Spleen (tissue), 11 donors: ENCODE data around the gene CDK5R1. TPM values are rescaled to one million over a fixed set of nuclear protein-coding genes. Genes with fewer than 3 reads are reported as not detected.

Experiments used
- DNase-seq: peaks from one replicate; pipeline ENCODE4 v3.0.0-alpha.2; 2020
- H3K27ac ChIP-seq, 8 donors: fragments of 200-600 bp; sonication (generic) in 7 of 8; 1 replicate in 4 of 8; 2 replicates in 4 of 8; pipeline versions ENCODE4 v1.5.0 to v1.8.0; 2016 to 2021; ENCODE audit warnings: inconsistent platforms in 4 of 8, mild to moderate bottlenecking in 4 of 8, moderate library complexity in 1 of 8
- H3K27me3 ChIP-seq, 7 donors: fragments of 200-600 bp; sonication (generic) in 6 of 7; replicated peaks in 1 of 7; 1 replicate in 4 of 7; 2 replicates in 3 of 7; pipeline versions ENCODE4 v1.5.0 to v1.8.0; 2016 to 2021; ENCODE audit warnings: inconsistent platforms in 3 of 7, mild to moderate bottlenecking in 1 of 7
- H3K36me3 ChIP-seq, 6 donors: fragments of 200-600 bp; sonication (generic) in 5 of 6; 1 replicate in 4 of 6; 2 replicates in 2 of 6; pipeline versions ENCODE4 v1.5.0 to v1.8.0; 2016 to 2021; ENCODE audit warnings: inconsistent platforms in 2 of 6
- H3K4me1 ChIP-seq, 6 donors: fragments of 200-600 bp; sonication (generic) in 5 of 6; 1 replicate in 3 of 6; 2 replicates in 3 of 6; pipeline versions ENCODE4 v1.5.0 to v1.8.0; 2016 to 2021; ENCODE audit warnings: inconsistent platforms in 3 of 6
- H3K4me3 ChIP-seq, 8 donors: fragments of 200-600 bp; sonication (generic) in 7 of 8; 1 replicate in 4 of 8; 2 replicates in 4 of 8; pipeline versions ENCODE4 v1.5.0 to v1.8.0; 2016 to 2021; ENCODE audit warnings: inconsistent platforms in 4 of 8, mild to moderate bottlenecking in 4 of 8, moderate library complexity in 2 of 8
- H3K9me3 ChIP-seq, 8 donors: fragments of 200-600 bp; sonication (generic) in 7 of 8; 1 replicate in 4 of 8; 2 replicates in 4 of 8; pipeline versions ENCODE4 v1.5.0 to v1.8.0; 2016 to 2021; ENCODE audit warnings: inconsistent platforms in 4 of 8
- CTCF ChIP-seq, 11 experiments: fragments of 200-600 bp in 7 of 11; fragments of 450-650 bp in 4 of 11; sonication (generic) in 4 of 11; IDR thresholded peaks in 8 of 11; conservative IDR thresholded peaks in 3 of 11; 1 replicate in 7 of 11; 2 replicates in 4 of 11; pipeline versions ENCODE4 v1.4.0 to v1.8.0; 2016 to 2021; ENCODE audit warnings: antibody characterized with exemption in 11 of 11, inconsistent platforms in 4 of 11, mild to moderate bottlenecking in 1 of 11
- POLR2A ChIP-seq, 3 donors: fragments of 450-650 bp; IDR thresholded peaks; one replicate each; pipeline ENCODE4 v1.5.1; 2017; ENCODE audit warnings: antibody characterized with exemption in 3 of 3, mild to moderate bottlenecking in 1 of 3
- POLR2AphosphoS5 ChIP-seq, 3 donors: sonication (generic); formaldehyde crosslinking; IDR thresholded peaks; one replicate each; pipeline ENCODE4 v1.5.1; 2017; ENCODE audit warnings: antibody characterized with exemption in 3 of 3
- WGBS, 5 donors: extraction: QIAGEN DNeasy Blood & Tissue Kit in 3 of 5; methylation state at CpG; one replicate each; pipeline versions ENCODE4 v1.1.5 to v1.1.7; 2013 to 2018; 5-methylcytosine and 5-hydroxymethylcytosine counted together
- intact Hi-C: fragments of 100-400 bp; cut with DNase I; formaldehyde crosslinking; loops from one replicate; pipeline ENCODE4 v1.15.0; 2023; ENCODE audit warnings: low total_unique reads
- polyA plus RNA-seq, 3 donors: library from polyadenylated mRNA; stranded (reverse); fragments of 200-250 nt; gene quantifications; one replicate each; pipeline ENCODE4 v1.2.1, GENCODE V29; 2013
- total RNA-seq, 7 donors: library from RNA; depleted of rRNA in 3 of 7; stranded (reverse); fragments of >200 nt in 3 of 7; fragmentation: NEBNext Ultra II Directional in 4 of 7; extraction: Animal tissue kit (Norgen Biotek cat#: 25700) in 4 of 7; gene quantifications; one replicate each; pipeline versions ENCODE4 v1.1.0 to v1.2.1, GENCODE V29; 2016 to 2021
- donor health status: healthy with polysubstance abuse.
- donor health status: DM: no; HTN: no; CAD: no; lungs with moderate emphysema.
- donor health status: DM: no; HTN: no; CAD: no.
- donor health status: Bipolar disorder and iron deficiency.
- donor health status: healthy.
- donor health status: DM: no; HTN: no; CAD: no.
- donor health status: DM: yes; HTN: yes; CAD: no.

Gene CDK5R1
- total and polyA plus RNA-seq, 10 donors, result 13.0 to 28.2 (median 20.2) TPM

- TF ChIP-seq CTCF (IDR thresholded peaks at IDR 0.05 in 8 of 11, conservative IDR thresholded peaks at IDR 0.05 in 3 of 11), result no peak
- TF ChIP-seq POLR2AphosphoS5 (IDR thresholded peaks at IDR 0.05), result no peak
- no peak for TF ChIP-seq POLR2A (IDR thresholded peaks at IDR 0.05)
- intact Hi-C loops, result loop anchor here (5.0 kb wide), 1 partner anchor 267 kb away; no protein-coding TSS in a partner anchor
- H3K4me3 ChIP-seq, result peak overlapping the region in 5 of 8 donors; percentile 52 to 88 (median 66)
- H3K4me1 ChIP-seq, result peaks cover 8 to 67% (median 51%) of the 10 kb centered on the region in 6 donors
- no peaks in the 10 kb centered on the region for H3K27me3 ChIP-seq
- 73 to 83% (median 81%) methylated on average over 12 of the region's 12 CpGs for WGBS, 5 donors
- DNase-seq, result peak; percentile 72
- peak overlapping the region in 6 of 8 donors; percentile 68 to 92 (median 84) for H3K27ac ChIP-seq
- peaks cover 0 to 59% (median 31%) of the 10 kb centered on the region in 6 donors for H3K36me3 ChIP-seq
- H3K9me3 ChIP-seq, result no peaks in the 10 kb centered on the region
Measured at GRCh38 chr17:32485261-32486110, 1.3 kb upstream of the CDK5R1 start.

GRCh38 chr17:32486111-32486700 lies 587 bp upstream of the CDK5R1 start:
- Histone ChIP-seq H3K36me3 (peaks cover 0 to 59% (median 24%) of the 10 kb centered on the region in 6 donors), H3K9me3 (no peaks in the 10 kb centered on the region), H3K4me3 (peak overlapping the region; percentile 23 to 88 (median 60)), H3K27ac (peak overlapping the region in 7 of 8 donors; percentile 52 to 92 (median 80)), H3K27me3 (no peaks in the 10 kb centered on the region), H3K4me1 (peaks cover 10 to 74% (median 58%) of the 10 kb centered on the region in 6 donors)
- 10 to 69% (median 13%) methylated on average over 3 to 72 of the region's 72 CpGs for WGBS, 5 donors
- peak; percentile 46 to 69 (median 62) for TF ChIP-seq POLR2AphosphoS5 (IDR thresholded peaks at IDR 0.05)
- TF ChIP-seq CTCF (IDR thresholded peaks at IDR 0.05 in 8 of 11, conservative IDR thresholded peaks at IDR 0.05 in 3 of 11), result no peak
- intact Hi-C loops, result loop anchor here (5.0 kb wide), 1 partner anchor 266 kb away; no protein-coding TSS in a partner anchor
- peak; percentile 94 for DNase-seq

GRCh38 chr17:32487473-32488176 lies 832 bp downstream of the CDK5R1 start:
- Histone ChIP-seq H3K9me3 (no peaks in the 10 kb centered on the region), H3K27me3 (no peaks in the 10 kb centered on the region), H3K4me3 (peak overlapping the region; percentile 52 to 88 (median 67)), H3K4me1 (peaks cover 24 to 88% (median 72%) of the 10 kb centered on the region in 6 donors), H3K27ac (peak overlapping the region in 7 of 8 donors; percentile 65 to 92 (median 75)), H3K36me3 (peaks cover 0 to 50% (median 11%) of the 10 kb centered on the region in 6 donors)
- intact Hi-C loops, result loop anchor here (5.0 kb wide), 1 partner anchor 265 kb away; no protein-coding TSS in a partner anchor
- DNase-seq, result peak; percentile 87
- TF ChIP-seq POLR2AphosphoS5 (IDR thresholded peaks at IDR 0.05) (peak; percentile 17 to 53 (median 24)), POLR2A (IDR thresholded peaks at IDR 0.05) (no peak)
- WGBS, 5 donors, result 37 to 61% (median 37%) methylated on average over 28 to 59 of the region's 59 CpGs

- H3K36me3 ChIP-seq, result peaks cover 0 to 44% (median 11%) of the 10 kb centered on the region in 6 donors
- peak overlapping the region; percentile 52 to 88 (median 67) for H3K4me3 ChIP-seq
- peaks cover 27 to 91% (median 78%) of the 10 kb centered on the region in 6 donors for H3K4me1 ChIP-seq
- H3K27me3 ChIP-seq, result no peaks in the 10 kb centered on the region
- TF ChIP-seq POLR2A (IDR thresholded peaks at IDR 0.05) (no peak), POLR2AphosphoS5 (IDR thresholded peaks at IDR 0.05) (no peak), CTCF (IDR thresholded peaks at IDR 0.05 in 8 of 11, conservative IDR thresholded peaks at IDR 0.05 in 3 of 11) (no peak)
- peak overlapping the region in 7 of 8 donors; percentile 65 to 92 (median 75) for H3K27ac ChIP-seq
- H3K9me3 ChIP-seq, result no peaks in the 10 kb centered on the region
- intact Hi-C loops, result loop anchor here (5.0 kb wide), 1 partner anchor 264 kb away; no protein-coding TSS in a partner anchor
- 82 to 93% (median 88%) methylated on average over 16 of the region's 16 CpGs for WGBS, 5 donors
- no peak for DNase-seq
Measured at GRCh38 chr17:32488177-32488542, 1.4 kb downstream of the CDK5R1 start.
